Activated CD4-positive, alpha-beta T cell treated with anti-CD3 and anti-CD28 coated beads, Interleukin-2, amount 10 ng/mL, durations not matched to agents 7 days and 5 days (primary cell): ENCODE results near the gene VPS26C. TPM values are rescaled to one million over a fixed set of nuclear protein-coding genes. Genes with fewer than 3 reads are reported as not detected.

ENCODE experiments used
- CTCF ChIA-PET: fragments of 350-600 bp; sonication (Branson Sonifier 250); formaldehyde crosslinking; loops from one replicate; lab custom pipeline; 2021; ENCODE audit warnings: antibody characterized with exemption; lab: Charles Lee
- POLR2A ChIA-PET: fragments of 350-600 bp; sonication (Branson Sonifier 250); formaldehyde crosslinking; loops from one replicate; lab custom pipeline; 2021; ENCODE audit warnings: antibody characterized with exemption; lab: Charles Lee
- DNase-seq: peaks from one replicate; pipeline ENCODE4 v3.0.0-alpha.2; 2020
- H3K27ac Mint-ChIP-seq: one replicate; pipeline ENCODE4 v1.8.0; 2021; ENCODE audit warnings: mild to moderate bottlenecking, moderate library complexity, mixed read lengths
- H3K27me3 Mint-ChIP-seq: one replicate; pipeline ENCODE4 v1.8.0; 2021; ENCODE audit warnings: mixed read lengths
- H3K36me3 Mint-ChIP-seq: one replicate; pipeline ENCODE4 v1.8.0; 2021; ENCODE audit warnings: low read depth, mixed read lengths
- H3K4me1 Mint-ChIP-seq: one replicate; pipeline ENCODE4 v1.8.0; 2021; ENCODE audit warnings: mixed read lengths
- H3K4me3 Mint-ChIP-seq: one replicate; pipeline ENCODE4 v1.8.0; 2021; ENCODE audit warnings: mild to moderate bottlenecking, moderate library complexity, mixed read lengths
- H3K9me3 Mint-ChIP-seq: one replicate; pipeline ENCODE4 v1.8.0; 2021; ENCODE audit warnings: mixed read lengths
- total RNA-seq, 2 experiments: library from RNA; stranded (reverse); gene quantifications; one replicate each; pipeline ENCODE4 v1.2.3, GENCODE V29; 2021

Gene VPS26C
- total RNA-seq, 2 experiments from 2014 or later, result 80.1 to 85.6 TPM

- peak overlapping the region; percentile 60 for H3K27ac Mint-ChIP-seq
- peak overlapping the region; percentile 3 for H3K4me3 Mint-ChIP-seq
- ChIA-PET CTCF (interaction anchor here (0.9 to 1.3 kb wide), 3 partner anchors 13 to 33 kb away, joined by 3 read pairs; no protein-coding TSS in a partner anchor), POLR2A (no interaction called here)
- peaks cover 4% of the 10 kb centered on the region for H3K27me3 Mint-ChIP-seq
- DNase-seq, result peak; percentile 17
- H3K4me1 Mint-ChIP-seq, result peaks cover 18% of the 10 kb centered on the region
- H3K36me3 Mint-ChIP-seq, result peaks cover 5% of the 10 kb centered on the region
- peaks cover 2% of the 10 kb centered on the region for H3K9me3 Mint-ChIP-seq
These were observed 59.6 kb downstream of the VPS26C start for GRCh38 chr21:37207441-37208009.

GRCh38 chr21:37206496-37206895 lies 60.6 kb downstream of the VPS26C start:
- no peak for DNase-seq
- Mint-ChIP-seq H3K4me1 (peaks cover 18% of the 10 kb centered on the region), H3K36me3 (peaks cover 10% of the 10 kb centered on the region), H3K27me3 (peaks cover under 1% of the 10 kb centered on the region), H3K4me3 (no peak overlapping the region), H3K27ac (no peak overlapping the region), H3K9me3 (no peaks in the 10 kb centered on the region)
- POLR2A ChIA-PET, result no interaction called here
- CTCF ChIA-PET, result no interaction called here

- peaks cover 17% of the 10 kb centered on the region for H3K4me1 Mint-ChIP-seq
- no peak overlapping the region for H3K4me3 Mint-ChIP-seq
- ChIA-PET POLR2A (no interaction called here), CTCF (interaction anchor here (0.6 to 0.9 kb wide), 3 partner anchors 10 to 289 kb away, joined by 3 read pairs; no protein-coding TSS in a partner anchor)
- DNase-seq, result no peak
- no peak overlapping the region for H3K27ac Mint-ChIP-seq
- H3K27me3 Mint-ChIP-seq, result no peaks in the 10 kb centered on the region
- H3K36me3 Mint-ChIP-seq, result peaks cover 18% of the 10 kb centered on the region
- H3K9me3 Mint-ChIP-seq, result no peaks in the 10 kb centered on the region
These were observed 62.6 kb downstream of the VPS26C start for GRCh38 chr21:37204580-37204979.

GRCh38 chr21:37202221-37203110 lies 64.7 kb downstream of the VPS26C start:
- H3K27me3 Mint-ChIP-seq, result no peaks in the 10 kb centered on the region
- H3K36me3 Mint-ChIP-seq, result peaks cover 23% of the 10 kb centered on the region
- no peaks in the 10 kb centered on the region for H3K9me3 Mint-ChIP-seq
- ChIA-PET CTCF (no interaction called here), POLR2A (interaction anchor here (0.6 kb wide), 1 partner anchor 76 kb away, joined by 3 read pairs; no protein-coding TSS in a partner anchor)
- no peak overlapping the region for H3K27ac Mint-ChIP-seq
- DNase-seq, result no peak
- H3K4me1 Mint-ChIP-seq, result peaks cover 5% of the 10 kb centered on the region
- no peak overlapping the region for H3K4me3 Mint-ChIP-seq

- Mint-ChIP-seq H3K36me3 (peaks cover 26% of the 10 kb centered on the region), H3K27me3 (no peaks in the 10 kb centered on the region), H3K4me1 (no peaks in the 10 kb centered on the region), H3K9me3 (no peaks in the 10 kb centered on the region), H3K27ac (no peak overlapping the region), H3K4me3 (no peak overlapping the region)
- DNase-seq, result no peak
- POLR2A ChIA-PET, result no interaction called here
- CTCF ChIA-PET, result interaction anchor here (0.9 kb wide), 1 partner anchor 11 kb away, joined by 3 read pairs; no protein-coding TSS in a partner anchor
These were observed 66.3 kb downstream of the VPS26C start for GRCh38 chr21:37200641-37201480.

GRCh38 chr21:37199057-37199924 lies 67.8 kb downstream of the VPS26C start:
- CTCF ChIA-PET, result no interaction called here

GRCh38 chr21:37197746-37198145 lies 69.4 kb downstream of the VPS26C start:
- ChIA-PET POLR2A (no interaction called here), CTCF (no interaction called here)
- no peak for DNase-seq
- Mint-ChIP-seq H3K4me1 (no peaks in the 10 kb centered on the region), H3K4me3 (no peak overlapping the region), H3K27ac (no peak overlapping the region), H3K9me3 (no peaks in the 10 kb centered on the region), H3K36me3 (peaks cover 32% of the 10 kb centered on the region), H3K27me3 (no peaks in the 10 kb centered on the region)

More at GRCh38 chr21:37199057-37199924, 67.8 kb downstream of the VPS26C start:
- no peaks in the 10 kb centered on the region for H3K9me3 Mint-ChIP-seq
- DNase-seq, result no peak
- peaks cover 32% of the 10 kb centered on the region for H3K36me3 Mint-ChIP-seq
- no peaks in the 10 kb centered on the region for H3K4me1 Mint-ChIP-seq
- H3K27me3 Mint-ChIP-seq, result no peaks in the 10 kb centered on the region
- H3K4me3 Mint-ChIP-seq, result no peak overlapping the region
- POLR2A ChIA-PET, result no interaction called here
- no peak overlapping the region for H3K27ac Mint-ChIP-seq

GRCh38 chr21:37196847-37197246 lies 70.3 kb downstream of the VPS26C start:
- Mint-ChIP-seq H3K27ac (no peak overlapping the region), H3K27me3 (no peaks in the 10 kb centered on the region), H3K36me3 (peaks cover 31% of the 10 kb centered on the region), H3K4me1 (peaks cover 3% of the 10 kb centered on the region), H3K9me3 (no peaks in the 10 kb centered on the region), H3K4me3 (no peak overlapping the region)
- DNase-seq, result no peak
- ChIA-PET POLR2A (no interaction called here), CTCF (no interaction called here)

GRCh38 chr21:37195610-37196009 lies 71.5 kb downstream of the VPS26C start:
- Mint-ChIP-seq H3K4me1 (peaks cover 6% of the 10 kb centered on the region), H3K4me3 (no peak overlapping the region), H3K27ac (no peak overlapping the region), H3K9me3 (no peaks in the 10 kb centered on the region), H3K27me3 (no peaks in the 10 kb centered on the region), H3K36me3 (peaks cover 31% of the 10 kb centered on the region)
- ChIA-PET POLR2A (no interaction called here), CTCF (interaction anchor here (1.4 kb wide), 1 partner anchor 9 kb away, joined by 3 read pairs; no protein-coding TSS in a partner anchor)
- no peak for DNase-seq

GRCh38 chr21:37195059-37195458 lies 72.1 kb downstream of the VPS26C start:
- Mint-ChIP-seq H3K4me1 (peaks cover 6% of the 10 kb centered on the region), H3K9me3 (no peaks in the 10 kb centered on the region), H3K4me3 (no peak overlapping the region), H3K36me3 (peaks cover 28% of the 10 kb centered on the region), H3K27me3 (no peaks in the 10 kb centered on the region), H3K27ac (no peak overlapping the region)
- ChIA-PET POLR2A (no interaction called here), CTCF (interaction anchor here (1.4 kb wide), 1 partner anchor 10 kb away, joined by 3 read pairs; no protein-coding TSS in a partner anchor)
- no peak for DNase-seq

GRCh38 chr21:37193676-37194075 lies 73.5 kb downstream of the VPS26C start:
- Mint-ChIP-seq H3K9me3 (no peaks in the 10 kb centered on the region), H3K27ac (no peak overlapping the region), H3K36me3 (peaks cover 32% of the 10 kb centered on the region), H3K4me1 (peaks cover 6% of the 10 kb centered on the region), H3K27me3 (no peaks in the 10 kb centered on the region), H3K4me3 (no peak overlapping the region)
- CTCF ChIA-PET, result no interaction called here
- no peak for DNase-seq
- POLR2A ChIA-PET, result no interaction called here

- ChIA-PET POLR2A (no interaction called here), CTCF (no interaction called here)
- Mint-ChIP-seq H3K4me3 (no peak overlapping the region), H3K27me3 (no peaks in the 10 kb centered on the region), H3K9me3 (no peaks in the 10 kb centered on the region), H3K36me3 (peaks cover 31% of the 10 kb centered on the region), H3K27ac (no peak overlapping the region), H3K4me1 (peaks cover 6% of the 10 kb centered on the region)
- no peak for DNase-seq
These were observed 74.1 kb downstream of the VPS26C start for GRCh38 chr21:37193006-37193405.
